Germinal center (tissue), 1 donor: ENCODE data around the gene IVNS1ABP.
"Not testable (repeated sequence)": the region's sequence is repeated elsewhere in the genome, so short reads cannot be mapped to it uniquely, and the experiment has no call there.

Source experiments
- DNase-seq: peaks from one replicate; pipeline ENCODE4 v3.0.0; 2012; ENCODE audit warnings: mixed read lengths, low spot score

IVNS1ABP gene

GRCh38 chr1:185257116-185257949 lies 59.7 kb downstream of the IVNS1ABP start:
- DNase-seq = not testable (repeated sequence)

GRCh38 chr1:185255595-185255994 lies 61.4 kb downstream of the IVNS1ABP start:
- not testable (repeated sequence) for DNase-seq

- not testable (repeated sequence) for DNase-seq
Measured at GRCh38 chr1:185252404-185252803, 64.6 kb downstream of the IVNS1ABP start.

GRCh38 chr1:185251928-185252327 lies 65.1 kb downstream of the IVNS1ABP start:
- not testable (repeated sequence) for DNase-seq

- DNase-seq = no peak
Measured at GRCh38 chr1:185250063-185250462, 67.0 kb downstream of the IVNS1ABP start.

GRCh38 chr1:185249563-185249962 lies 67.5 kb downstream of the IVNS1ABP start:
- no peak for DNase-seq
